HCT116 (cell line): Measurements from ENCODE around the gene SLC22A12. TPM values are rescaled to one million over a fixed set of nuclear protein-coding genes. Genes with fewer than 3 reads are reported as not detected.
A peak's percentile ranks its signal among the peaks of the same experiment; 100 is the strongest.

Experiments
- ATAC-seq: fragments of 200-7000 bp; cut with Tn5 transposase; 2 replicates; pipeline ENCODE4 v1.9.1; 2020; ENCODE audit warnings: mild to moderate bottlenecking, moderate library complexity
- BruUV-seq: library from RNA; stranded (reverse); fragments of 400-500 nt; replicated peaks from 2 replicates; lab custom pipeline; 2021; lab: Mats Ljungman, UMichigan
- CTCF ChIA-PET: fragments of 300-600 bp; sonication (Branson Sonifier 250); formaldehyde crosslinking; loops from one replicate; lab custom pipeline; 2021; ENCODE audit warnings: antibody characterized with exemption; lab: Charles Lee
- POLR2A ChIA-PET: fragments of 300-600, 350-600 bp; sonication (Branson Sonifier 250); formaldehyde crosslinking; loops from one replicate; lab custom pipeline; 2021; ENCODE audit warnings: antibody characterized with exemption; lab: Charles Lee
- RAD21 ChIA-PET, 2 experiments: fragments of 300-600 bp; sonication (Branson Sonifier 250); formaldehyde crosslinking; loops; one replicate each; lab custom pipeline; 2023; ENCODE audit warnings: low total read pairs in 2 of 2; ENCODE audit not compliant: uncharacterized antibody in 2 of 2, unreplicated experiment in 2 of 2, low non-redundant PET in 1 of 2; lab: Charles Lee
- DNase-seq: peaks from one replicate; pipeline ENCODE4 v3.0.0-alpha.2; 2010; ENCODE audit warnings: low read depth, low spot score
- H2AFZ ChIP-seq: fragments of 200-600 bp; shearing (Covaris generic), sonication (generic); 2 replicates; pipeline ENCODE4 v1.6.1; 2017; ENCODE audit warnings: low read depth, mixed run types, mixed read lengths, antibody characterized with exemption, low read length; ENCODE audit not compliant: poor library complexity, severe bottlenecking
- H3K27ac ChIP-seq: 2 replicates; pipeline ENCODE4 v1.5.1; 2012; ENCODE audit warnings: low read depth, low read length
- H3K27me3 ChIP-seq: fragments of 200-600 bp; sonication (generic); 2 replicates; pipeline ENCODE4 v1.6.1; 2016; ENCODE audit warnings: mixed run types, low read length, mixed read lengths; ENCODE audit not compliant: insufficient read depth
- H3K36me3 ChIP-seq, 2 experiments: fragments of 200-500 bp in 1 of 2; fragments of 200-600 bp in 1 of 2; sonication (Bioruptor generic) in 1 of 2; sonication (generic) in 1 of 2; 2 replicates each; pipeline versions ENCODE4 v1.5.1 to v1.6.1; 2014 to 2016; ENCODE audit warnings: low read length in 2 of 2, inconsistent platforms in 1 of 2, mixed read lengths in 1 of 2, mixed run types in 1 of 2; ENCODE audit not compliant: insufficient read depth in 2 of 2, control insufficient read depth in 1 of 2
- H3K4me1 ChIP-seq, 2 experiments: fragments of 200-600 bp in 1 of 2; sonication (generic) in 1 of 2; 2 replicates each; pipeline versions ENCODE4 v1.5.1 to v1.6.1; 2012 to 2017; ENCODE audit warnings: low read length in 2 of 2, inconsistent platforms in 1 of 2, mild to moderate bottlenecking in 1 of 2, mixed read lengths in 1 of 2, mixed run types in 1 of 2, moderate library complexity in 1 of 2; ENCODE audit not compliant: insufficient read depth in 2 of 2, control insufficient read depth in 1 of 2
- H3K4me2 ChIP-seq: fragments of 200-600 bp; sonication (generic); 2 replicates; pipeline ENCODE4 v1.6.1; 2017; ENCODE audit warnings: mixed run types, low read length, mixed read lengths
- H3K4me3 ChIP-seq, 2 experiments: fragments of 200-600 bp in 1 of 2; sonication (generic) in 1 of 2; replicated peaks in 1 of 2; 2 replicates each; pipeline ENCODE4 v1.5.1; 2011 to 2016; ENCODE audit warnings: low read length in 2 of 2, control low read depth in 1 of 2, low read depth in 1 of 2, mild to moderate bottlenecking in 1 of 2, mixed read lengths in 1 of 2, mixed run types in 1 of 2
- H3K79me2 ChIP-seq: fragments of 200-600 bp; sonication (generic); 2 replicates; pipeline ENCODE4 v1.6.1; 2017; ENCODE audit warnings: mild to moderate bottlenecking, mixed run types, low read length, moderate library complexity, mixed read lengths; ENCODE audit not compliant: insufficient read depth
- H3K9ac ChIP-seq: fragments of 200-600 bp; sonication (generic); 2 replicates; pipeline ENCODE4 v1.6.1; 2016; ENCODE audit warnings: low read length, mixed read lengths
- H3K9me2 ChIP-seq: fragments of 200-600 bp; sonication (generic), shearing (Covaris generic); 2 replicates; pipeline ENCODE4 v1.6.1; 2017; ENCODE audit warnings: mixed run types, mild to moderate bottlenecking, moderate library complexity; ENCODE audit not compliant: insufficient read depth
- H3K9me3 ChIP-seq, 2 experiments: fragments of 200-500 bp in 1 of 2; fragments of 200-600 bp in 1 of 2; sonication (Bioruptor generic) in 1 of 2; sonication (generic) in 1 of 2; 2 replicates each; pipeline ENCODE4 v1.6.1; 2014 to 2017; ENCODE audit warnings: low read length in 2 of 2, mixed read lengths in 2 of 2, inconsistent platforms in 1 of 2, low read depth in 1 of 2, mild to moderate bottlenecking in 1 of 2, mixed run types in 1 of 2, moderate library complexity in 1 of 2; ENCODE audit not compliant: control insufficient read depth in 1 of 2, insufficient read depth in 1 of 2
- H4K20me1 ChIP-seq: fragments of 200-600 bp; sonication (generic), shearing (Covaris generic); 2 replicates; pipeline ENCODE4 v1.6.1; 2017; ENCODE audit warnings: mixed run types, mild to moderate bottlenecking, moderate library complexity; ENCODE audit not compliant: insufficient read depth
- CBX3 ChIP-seq: IDR thresholded peaks from 2 replicates; pipeline ENCODE4 v1.6.1; 2012; ENCODE audit warnings: low read depth
- CEBPB ChIP-seq: IDR thresholded peaks from 2 replicates; pipeline ENCODE4 v1.6.1; 2012; ENCODE audit warnings: low read depth
- EGR1 ChIP-seq: IDR thresholded peaks from 2 replicates; pipeline ENCODE4 v1.6.1; 2012; ENCODE audit warnings: low read depth
- ELF1 ChIP-seq: IDR thresholded peaks from 2 replicates; pipeline ENCODE4 v1.6.1; 2012; ENCODE audit warnings: low read depth, borderline replicate concordance
- EZH2 ChIP-seq: fragments of 200-600 bp; sonication (generic); IDR thresholded peaks from 2 replicates; pipeline ENCODE4 v1.6.1; 2017; ENCODE audit warnings: antibody characterized with exemption, mixed run types
- EZH2phosphoT487 ChIP-seq: fragments of 200-600 bp; IDR thresholded peaks from 2 replicates; pipeline ENCODE4 v1.6.1; 2018; ENCODE audit warnings: antibody characterized with exemption, borderline replicate concordance
- FOSL1 ChIP-seq: IDR thresholded peaks from 2 replicates; pipeline ENCODE4 v1.6.1; 2012; ENCODE audit warnings: low read depth
- JUND ChIP-seq: IDR thresholded peaks from 2 replicates; pipeline ENCODE4 v1.6.1; 2012
- POLR2A ChIP-seq: IDR thresholded peaks from 2 replicates; pipeline ENCODE4 v1.7.0; 2011; ENCODE audit warnings: borderline replicate concordance; ENCODE audit not compliant: insufficient read depth, insufficient read length; ENCODE audit errors: extremely low read depth
- RAD21 ChIP-seq: IDR thresholded peaks from 2 replicates; pipeline ENCODE4 v1.6.1; 2012; ENCODE audit warnings: low read depth, mild to moderate bottlenecking
- SIN3A ChIP-seq: IDR thresholded peaks from 2 replicates; pipeline ENCODE4 v1.6.1; 2012; ENCODE audit warnings: low read depth
- SP1 ChIP-seq: IDR thresholded peaks from 2 replicates; pipeline ENCODE4 v1.6.1; 2012; ENCODE audit warnings: low read depth
- TCF7L2 ChIP-seq: IDR thresholded peaks from 2 replicates; pipeline ENCODE4 v1.7.0; 2011; ENCODE audit warnings: borderline replicate concordance, inconsistent platforms; ENCODE audit not compliant: insufficient read depth, insufficient read length; ENCODE audit errors: extremely low read depth
- YY1 ChIP-seq: IDR thresholded peaks from 2 replicates; pipeline ENCODE4 v1.6.1; 2011; ENCODE audit warnings: low read length, low read depth, moderate library complexity, mild to moderate bottlenecking; ENCODE audit not compliant: insufficient replicate concordance; ENCODE audit errors: extremely low read depth
- ZFX ChIP-seq: fragments of 450-650 bp; IDR thresholded peaks from 2 replicates; pipeline ENCODE4 v1.6.1; 2017
- ZNF274 ChIP-seq: fragments of 200-500 bp; sonication (Bioruptor generic); IDR thresholded peaks from 2 replicates; pipeline ENCODE4 v1.6.1; 2014; ENCODE audit warnings: mild to moderate bottlenecking, low read depth, low read length, inconsistent platforms
- intact Hi-C: fragments of 100-400 bp; cut with micrococcal nuclease; formaldehyde crosslinking; loops from 2 replicates; pipeline ENCODE4 v1.10.0; 2022
- total RNA-seq: library from RNA; stranded (reverse); gene quantifications from one replicate; pipeline ENCODE4 v1.2.1, GENCODE V29; 2021; ENCODE audit not compliant: unreplicated experiment
- TF ChIP-seq, protein P1 (sequence below): IDR thresholded peaks from 2 replicates; pipeline ENCODE4 v1.6.1; 2011; ENCODE audit warnings: mild to moderate bottlenecking, low read length, moderate library complexity; ENCODE audit not compliant: insufficient replicate concordance; ENCODE audit errors: extremely low read depth
- TF ChIP-seq, protein P2 (sequence below): IDR thresholded peaks from 2 replicates; pipeline ENCODE4 v1.6.1; 2012; ENCODE audit warnings: low read depth
- TF ChIP-seq, protein P3 (sequence below), 3 experiments: fragments of 200-600 bp in 1 of 3; sonication (generic) in 1 of 3; IDR thresholded peaks in 2 of 3; conservative IDR thresholded peaks in 1 of 3; 2 replicates each; pipeline ENCODE4 v1.5.1; 2012 to 2017; ENCODE audit warnings: low read depth in 2 of 3, low read length in 2 of 3, antibody characterized with exemption in 1 of 3, borderline replicate concordance in 1 of 3, control low read depth in 1 of 3, mild to moderate bottlenecking in 1 of 3, mixed read lengths in 1 of 3, mixed run types in 1 of 3, moderate library complexity in 1 of 3; ENCODE audit not compliant: insufficient read depth in 1 of 3

SLC22A12 gene
- total RNA-seq, 1 experiment from 2014 or later: not detected

DNA sequence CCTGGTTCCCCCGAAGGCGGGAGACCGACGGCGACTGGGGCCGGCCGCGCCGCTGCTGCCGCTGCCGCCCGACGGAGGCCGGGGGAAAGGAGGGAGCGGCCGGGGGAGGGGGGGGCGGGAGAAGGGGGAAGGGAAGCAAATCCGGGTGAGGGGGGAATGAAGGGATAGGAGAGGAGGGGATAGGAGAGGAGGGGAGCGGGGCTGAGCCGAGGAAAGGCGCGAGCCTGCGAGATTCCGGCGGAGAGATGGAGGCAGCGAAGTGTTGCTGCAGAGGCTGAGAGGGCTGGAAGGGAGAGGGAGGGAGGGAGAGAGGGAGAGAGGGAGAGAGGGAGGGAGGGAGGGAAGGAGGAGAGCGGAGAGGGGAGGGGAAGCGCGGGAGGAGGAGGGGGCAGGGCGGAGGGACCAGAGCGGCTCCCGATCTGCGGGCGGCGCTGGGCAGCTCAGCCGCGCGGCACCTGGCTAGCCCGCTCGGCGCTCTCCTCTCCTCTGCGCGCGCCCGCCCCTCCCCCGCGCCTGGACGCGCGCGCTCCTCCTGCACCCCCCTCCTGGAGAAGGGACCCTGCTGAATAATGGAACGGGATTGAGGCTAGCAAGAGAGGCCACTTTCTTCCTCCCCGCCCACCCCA is 52.3 kb downstream of the SLC22A12 start:
- Histone ChIP-seq H3K9me3 (no peaks in the 10 kb centered on the region), H3K27ac (no peak overlapping the region), H3K27me3 (peaks cover 18% of the 10 kb centered on the region), H3K4me2 (no peak overlapping the region), H3K36me3 (no peaks in the 10 kb centered on the region), H2AFZ (no peak overlapping the region), H3K9me2 (no peaks in the 10 kb centered on the region), H3K9ac (no peak overlapping the region), H3K4me3 (no peak overlapping the region), H3K79me2 (no peaks in the 10 kb centered on the region), H4K20me1 (no peaks in the 10 kb centered on the region), H3K4me1 (no peaks in the 10 kb centered on the region)
- TF ChIP-seq CBX3: no peak
- TF ChIP-seq ELF1: no peak
- TF ChIP-seq SP1: no peak
- TF ChIP-seq JUND: no peak
- TF ChIP-seq TCF7L2: no peak
- TF ChIP-seq EZH2: no peak
- no peak for TF ChIP-seq EZH2phosphoT487
- TF ChIP-seq, protein P1, sequence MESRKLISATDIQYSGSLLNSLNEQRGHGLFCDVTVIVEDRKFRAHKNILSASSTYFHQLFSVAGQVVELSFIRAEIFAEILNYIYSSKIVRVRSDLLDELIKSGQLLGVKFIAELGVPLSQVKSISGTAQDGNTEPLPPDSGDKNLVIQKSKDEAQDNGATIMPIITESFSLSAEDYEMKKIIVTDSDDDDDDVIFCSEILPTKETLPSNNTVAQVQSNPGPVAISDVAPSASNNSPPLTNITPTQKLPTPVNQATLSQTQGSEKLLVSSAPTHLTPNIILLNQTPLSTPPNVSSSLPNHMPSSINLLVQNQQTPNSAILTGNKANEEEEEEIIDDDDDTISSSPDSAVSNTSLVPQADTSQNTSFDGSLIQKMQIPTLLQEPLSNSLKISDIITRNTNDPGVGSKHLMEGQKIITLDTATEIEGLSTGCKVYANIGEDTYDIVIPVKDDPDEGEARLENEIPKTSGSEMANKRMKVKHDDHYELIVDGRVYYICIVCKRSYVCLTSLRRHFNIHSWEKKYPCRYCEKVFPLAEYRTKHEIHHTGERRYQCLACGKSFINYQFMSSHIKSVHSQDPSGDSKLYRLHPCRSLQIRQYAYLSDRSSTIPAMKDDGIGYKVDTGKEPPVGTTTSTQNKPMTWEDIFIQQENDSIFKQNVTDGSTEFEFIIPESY: no peak
- no peak for TF ChIP-seq ZNF274
- TF ChIP-seq RAD21: no peak
- no peak for TF ChIP-seq POLR2A
- TF ChIP-seq, protein P2, sequence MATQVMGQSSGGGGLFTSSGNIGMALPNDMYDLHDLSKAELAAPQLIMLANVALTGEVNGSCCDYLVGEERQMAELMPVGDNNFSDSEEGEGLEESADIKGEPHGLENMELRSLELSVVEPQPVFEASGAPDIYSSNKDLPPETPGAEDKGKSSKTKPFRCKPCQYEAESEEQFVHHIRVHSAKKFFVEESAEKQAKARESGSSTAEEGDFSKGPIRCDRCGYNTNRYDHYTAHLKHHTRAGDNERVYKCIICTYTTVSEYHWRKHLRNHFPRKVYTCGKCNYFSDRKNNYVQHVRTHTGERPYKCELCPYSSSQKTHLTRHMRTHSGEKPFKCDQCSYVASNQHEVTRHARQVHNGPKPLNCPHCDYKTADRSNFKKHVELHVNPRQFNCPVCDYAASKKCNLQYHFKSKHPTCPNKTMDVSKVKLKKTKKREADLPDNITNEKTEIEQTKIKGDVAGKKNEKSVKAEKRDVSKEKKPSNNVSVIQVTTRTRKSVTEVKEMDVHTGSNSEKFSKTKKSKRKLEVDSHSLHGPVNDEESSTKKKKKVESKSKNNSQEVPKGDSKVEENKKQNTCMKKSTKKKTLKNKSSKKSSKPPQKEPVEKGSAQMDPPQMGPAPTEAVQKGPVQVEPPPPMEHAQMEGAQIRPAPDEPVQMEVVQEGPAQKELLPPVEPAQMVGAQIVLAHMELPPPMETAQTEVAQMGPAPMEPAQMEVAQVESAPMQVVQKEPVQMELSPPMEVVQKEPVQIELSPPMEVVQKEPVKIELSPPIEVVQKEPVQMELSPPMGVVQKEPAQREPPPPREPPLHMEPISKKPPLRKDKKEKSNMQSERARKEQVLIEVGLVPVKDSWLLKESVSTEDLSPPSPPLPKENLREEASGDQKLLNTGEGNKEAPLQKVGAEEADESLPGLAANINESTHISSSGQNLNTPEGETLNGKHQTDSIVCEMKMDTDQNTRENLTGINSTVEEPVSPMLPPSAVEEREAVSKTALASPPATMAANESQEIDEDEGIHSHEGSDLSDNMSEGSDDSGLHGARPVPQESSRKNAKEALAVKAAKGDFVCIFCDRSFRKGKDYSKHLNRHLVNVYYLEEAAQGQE: no peak
- TF ChIP-seq CEBPB: no peak
- TF ChIP-seq ZFX: no peak
- TF ChIP-seq, protein P3, sequence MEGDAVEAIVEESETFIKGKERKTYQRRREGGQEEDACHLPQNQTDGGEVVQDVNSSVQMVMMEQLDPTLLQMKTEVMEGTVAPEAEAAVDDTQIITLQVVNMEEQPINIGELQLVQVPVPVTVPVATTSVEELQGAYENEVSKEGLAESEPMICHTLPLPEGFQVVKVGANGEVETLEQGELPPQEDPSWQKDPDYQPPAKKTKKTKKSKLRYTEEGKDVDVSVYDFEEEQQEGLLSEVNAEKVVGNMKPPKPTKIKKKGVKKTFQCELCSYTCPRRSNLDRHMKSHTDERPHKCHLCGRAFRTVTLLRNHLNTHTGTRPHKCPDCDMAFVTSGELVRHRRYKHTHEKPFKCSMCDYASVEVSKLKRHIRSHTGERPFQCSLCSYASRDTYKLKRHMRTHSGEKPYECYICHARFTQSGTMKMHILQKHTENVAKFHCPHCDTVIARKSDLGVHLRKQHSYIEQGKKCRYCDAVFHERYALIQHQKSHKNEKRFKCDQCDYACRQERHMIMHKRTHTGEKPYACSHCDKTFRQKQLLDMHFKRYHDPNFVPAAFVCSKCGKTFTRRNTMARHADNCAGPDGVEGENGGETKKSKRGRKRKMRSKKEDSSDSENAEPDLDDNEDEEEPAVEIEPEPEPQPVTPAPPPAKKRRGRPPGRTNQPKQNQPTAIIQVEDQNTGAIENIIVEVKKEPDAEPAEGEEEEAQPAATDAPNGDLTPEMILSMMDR (IDR thresholded peaks at IDR 0.05 in 2 of 3, conservative IDR thresholded peaks at IDR 0.05 in 1 of 3; ENCODE audit: borderline replicate concordance in 1 of 3, insufficient read depth in 1 of 3, low read depth in 2 of 3, low read length in 2 of 3): no peak
- no peak for TF ChIP-seq SIN3A
- TF ChIP-seq YY1: no peak
- no peak for TF ChIP-seq EGR1
- no peak for TF ChIP-seq FOSL1
- intact Hi-C loops: no loop called here
- BruUV-seq: no TSS peak
- ATAC-seq (peak; percentile 65), DNase-seq (no peak)
- ChIA-PET CTCF (interaction anchor here (0.6 to 2.4 kb wide), 3 partner anchors 13 to 1003 kb away, joined by 3 to 10 read pairs (median 5); no protein-coding TSS in a partner anchor), RAD21 (no interaction called here), POLR2A (no interaction called here)
